HCT116 (cell line): ENCODE data around the gene NRGN. TPM values are rescaled to one million over a fixed set of nuclear protein-coding genes. Genes with fewer than 3 reads are reported as not detected.

Experiments used
- ATAC-seq: fragments of 200-7000 bp; cut with Tn5 transposase; 2 replicates; pipeline ENCODE4 v1.9.1; 2020; ENCODE audit warnings: mild to moderate bottlenecking, moderate library complexity
- BruUV-seq: library from RNA; stranded (reverse); fragments of 400-500 nt; replicated peaks from 2 replicates; lab custom pipeline; 2021; lab: Mats Ljungman, UMichigan
- CTCF ChIA-PET: fragments of 300-600 bp; sonication (Branson Sonifier 250); formaldehyde crosslinking; loops from one replicate; lab custom pipeline; 2021; ENCODE audit warnings: antibody characterized with exemption; lab: Charles Lee
- POLR2A ChIA-PET: fragments of 300-600, 350-600 bp; sonication (Branson Sonifier 250); formaldehyde crosslinking; loops from one replicate; lab custom pipeline; 2021; ENCODE audit warnings: antibody characterized with exemption; lab: Charles Lee
- RAD21 ChIA-PET, 2 experiments: fragments of 300-600 bp; sonication (Branson Sonifier 250); formaldehyde crosslinking; loops; one replicate each; lab custom pipeline; 2023; ENCODE audit warnings: low total read pairs in 2 of 2; ENCODE audit not compliant: uncharacterized antibody in 2 of 2, unreplicated experiment in 2 of 2, low non-redundant PET in 1 of 2; lab: Charles Lee
- DNase-seq: peaks from one replicate; pipeline ENCODE4 v3.0.0-alpha.2; 2010; ENCODE audit warnings: low read depth, low spot score
- H2AFZ ChIP-seq: fragments of 200-600 bp; shearing (Covaris generic), sonication (generic); 2 replicates; pipeline ENCODE4 v1.6.1; 2017; ENCODE audit warnings: low read depth, mixed run types, mixed read lengths, antibody characterized with exemption, low read length; ENCODE audit not compliant: poor library complexity, severe bottlenecking
- H3K27ac ChIP-seq: 2 replicates; pipeline ENCODE4 v1.5.1; 2012; ENCODE audit warnings: low read depth, low read length
- H3K27me3 ChIP-seq: fragments of 200-600 bp; sonication (generic); 2 replicates; pipeline ENCODE4 v1.6.1; 2016; ENCODE audit warnings: mixed run types, low read length, mixed read lengths; ENCODE audit not compliant: insufficient read depth
- H3K36me3 ChIP-seq, 2 experiments: fragments of 200-500 bp in 1 of 2; fragments of 200-600 bp in 1 of 2; sonication (Bioruptor generic) in 1 of 2; sonication (generic) in 1 of 2; 2 replicates each; pipeline versions ENCODE4 v1.5.1 to v1.6.1; 2014 to 2016; ENCODE audit warnings: low read length in 2 of 2, inconsistent platforms in 1 of 2, mixed read lengths in 1 of 2, mixed run types in 1 of 2; ENCODE audit not compliant: insufficient read depth in 2 of 2, control insufficient read depth in 1 of 2
- H3K4me1 ChIP-seq, 2 experiments: fragments of 200-600 bp in 1 of 2; sonication (generic) in 1 of 2; 2 replicates each; pipeline versions ENCODE4 v1.5.1 to v1.6.1; 2012 to 2017; ENCODE audit warnings: low read length in 2 of 2, inconsistent platforms in 1 of 2, mild to moderate bottlenecking in 1 of 2, mixed read lengths in 1 of 2, mixed run types in 1 of 2, moderate library complexity in 1 of 2; ENCODE audit not compliant: insufficient read depth in 2 of 2, control insufficient read depth in 1 of 2
- H3K4me2 ChIP-seq: fragments of 200-600 bp; sonication (generic); 2 replicates; pipeline ENCODE4 v1.6.1; 2017; ENCODE audit warnings: mixed run types, low read length, mixed read lengths
- H3K4me3 ChIP-seq, 2 experiments: fragments of 200-600 bp in 1 of 2; sonication (generic) in 1 of 2; replicated peaks in 1 of 2; 2 replicates each; pipeline ENCODE4 v1.5.1; 2011 to 2016; ENCODE audit warnings: low read length in 2 of 2, control low read depth in 1 of 2, low read depth in 1 of 2, mild to moderate bottlenecking in 1 of 2, mixed read lengths in 1 of 2, mixed run types in 1 of 2
- H3K79me2 ChIP-seq: fragments of 200-600 bp; sonication (generic); 2 replicates; pipeline ENCODE4 v1.6.1; 2017; ENCODE audit warnings: mild to moderate bottlenecking, mixed run types, low read length, moderate library complexity, mixed read lengths; ENCODE audit not compliant: insufficient read depth
- H3K9ac ChIP-seq: fragments of 200-600 bp; sonication (generic); 2 replicates; pipeline ENCODE4 v1.6.1; 2016; ENCODE audit warnings: low read length, mixed read lengths
- H3K9me2 ChIP-seq: fragments of 200-600 bp; sonication (generic), shearing (Covaris generic); 2 replicates; pipeline ENCODE4 v1.6.1; 2017; ENCODE audit warnings: mixed run types, mild to moderate bottlenecking, moderate library complexity; ENCODE audit not compliant: insufficient read depth
- H3K9me3 ChIP-seq, 2 experiments: fragments of 200-500 bp in 1 of 2; fragments of 200-600 bp in 1 of 2; sonication (Bioruptor generic) in 1 of 2; sonication (generic) in 1 of 2; 2 replicates each; pipeline ENCODE4 v1.6.1; 2014 to 2017; ENCODE audit warnings: low read length in 2 of 2, mixed read lengths in 2 of 2, inconsistent platforms in 1 of 2, low read depth in 1 of 2, mild to moderate bottlenecking in 1 of 2, mixed run types in 1 of 2, moderate library complexity in 1 of 2; ENCODE audit not compliant: control insufficient read depth in 1 of 2, insufficient read depth in 1 of 2
- H4K20me1 ChIP-seq: fragments of 200-600 bp; sonication (generic), shearing (Covaris generic); 2 replicates; pipeline ENCODE4 v1.6.1; 2017; ENCODE audit warnings: mixed run types, mild to moderate bottlenecking, moderate library complexity; ENCODE audit not compliant: insufficient read depth
- ATF3 ChIP-seq: IDR thresholded peaks from 2 replicates; pipeline ENCODE4 v1.6.1; 2012
- EZH2phosphoT487 ChIP-seq: fragments of 200-600 bp; IDR thresholded peaks from 2 replicates; pipeline ENCODE4 v1.6.1; 2018; ENCODE audit warnings: antibody characterized with exemption, borderline replicate concordance
- POLR2AphosphoS5 ChIP-seq: IDR thresholded peaks from 2 replicates; pipeline ENCODE4 v1.6.1; 2011; ENCODE audit warnings: mild to moderate bottlenecking, low read depth, low read length, moderate library complexity
- TCF7L2 ChIP-seq: IDR thresholded peaks from 2 replicates; pipeline ENCODE4 v1.7.0; 2011; ENCODE audit warnings: borderline replicate concordance, inconsistent platforms; ENCODE audit not compliant: insufficient read depth, insufficient read length; ENCODE audit errors: extremely low read depth
- YY1 ChIP-seq: IDR thresholded peaks from 2 replicates; pipeline ENCODE4 v1.6.1; 2011; ENCODE audit warnings: low read length, low read depth, moderate library complexity, mild to moderate bottlenecking; ENCODE audit not compliant: insufficient replicate concordance; ENCODE audit errors: extremely low read depth
- ZBTB33 ChIP-seq: IDR thresholded peaks from 2 replicates; pipeline ENCODE4 v1.6.1; 2011; ENCODE audit warnings: mild to moderate bottlenecking, low read length, moderate library complexity; ENCODE audit not compliant: insufficient replicate concordance; ENCODE audit errors: extremely low read depth
- ZNF274 ChIP-seq: fragments of 200-500 bp; sonication (Bioruptor generic); IDR thresholded peaks from 2 replicates; pipeline ENCODE4 v1.6.1; 2014; ENCODE audit warnings: mild to moderate bottlenecking, low read depth, low read length, inconsistent platforms
- intact Hi-C: fragments of 100-400 bp; cut with micrococcal nuclease; formaldehyde crosslinking; loops from 2 replicates; pipeline ENCODE4 v1.10.0; 2022
- total RNA-seq: library from RNA; stranded (reverse); gene quantifications from one replicate; pipeline ENCODE4 v1.2.1, GENCODE V29; 2021; ENCODE audit not compliant: unreplicated experiment

Gene NRGN
- total RNA-seq, 1 experiment from 2014 or later: 33.3 TPM

- Histone ChIP-seq H3K36me3 (no peaks in the 10 kb centered on the region), H2AFZ (no peak overlapping the region), H3K79me2 (0 out of 2 replicates have a peak, but pooled peaks cover 2% of the 10 kb centered on the region), H4K20me1 (no peaks in the 10 kb centered on the region), H3K4me1 (0 out of 4 replicates have a peak, but pooled peaks cover 0 to 5% of the 10 kb centered on the region in 2 experiments), H3K27ac (no peak overlapping the region), H3K9ac (no peak overlapping the region), H3K4me2 (no peak overlapping the region), H3K9me2 (no peaks in the 10 kb centered on the region), H3K9me3 (no peaks in the 10 kb centered on the region)
- DNase-seq (no peak), ATAC-seq (no peak)
- RAD21 ChIA-PET: no interaction called here
- CTCF ChIA-PET: interaction anchor here (0.8 to 1.7 kb wide), 5 partner anchors 9 to 57 kb away, joined by 3 to 11 read pairs (median 3); no protein-coding TSS in a partner anchor
- POLR2A ChIA-PET: no interaction called here
- BruUV-seq: no TSS peak
- no peak for TF ChIP-seq TCF7L2
- TF ChIP-seq ZNF274: no peak
- TF ChIP-seq POLR2AphosphoS5: no peak
- TF ChIP-seq EZH2phosphoT487: no peak
- no peak for TF ChIP-seq YY1
- TF ChIP-seq ATF3: no peak
- no peak for TF ChIP-seq ZBTB33
- TF ChIP-seq, all 23 proteins: peak for 0
- Histone ChIP-seq H3K27me3 (no peaks in the 10 kb centered on the region), H3K4me3 (no peak overlapping the region)
- intact Hi-C loops: no loop called here
These were observed 39.8 kb downstream of the NRGN start for GRCh38 chr11:124779568-124779967.
